ENCODE measurements around the gene GALNT9.
"Not testable (repeated sequence)": the region's sequence is repeated elsewhere in the genome, so short reads cannot be mapped to it uniquely, and the experiment has no call there.

GALNT9 gene

DNA sequence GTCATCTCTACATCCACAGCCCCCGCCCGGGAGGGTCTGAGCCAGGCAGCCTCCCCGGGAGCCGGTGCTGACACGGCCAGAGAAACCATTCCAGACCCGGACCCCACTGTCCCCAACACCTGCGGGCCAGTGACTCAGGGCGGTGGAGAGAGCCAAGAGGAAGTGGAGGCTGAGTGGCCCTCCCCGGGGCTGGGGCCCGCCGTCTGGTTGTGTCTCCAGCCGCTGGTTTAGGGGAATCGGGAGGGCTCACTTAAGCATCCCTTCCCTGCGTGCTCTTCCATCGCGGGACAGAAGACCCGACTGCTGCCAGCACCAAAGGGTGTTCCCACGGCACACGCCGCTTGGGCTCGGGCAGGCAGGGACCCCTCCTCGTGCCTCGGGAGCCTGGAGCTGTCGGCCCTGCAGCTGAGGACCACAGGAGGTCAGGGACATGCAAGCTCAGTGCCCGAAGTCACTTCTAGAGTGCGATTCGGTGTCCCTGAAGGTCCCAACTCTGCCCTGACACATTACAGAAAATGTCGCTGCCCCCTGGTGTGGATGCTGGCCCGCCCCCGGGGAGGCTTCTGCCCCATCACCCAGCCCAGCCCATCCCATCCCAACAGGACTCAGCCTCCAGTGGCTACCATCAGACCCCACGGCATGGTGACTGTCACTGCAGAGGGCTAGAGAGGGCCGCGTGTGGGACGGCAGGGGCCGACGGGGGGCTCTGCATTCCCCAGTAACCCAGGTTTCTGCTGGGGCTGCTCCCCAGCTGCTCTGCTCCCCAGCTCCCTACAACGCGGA, 50.8 kb downstream of the GALNT9 start:
- DNase-seq: no peak

DNA sequence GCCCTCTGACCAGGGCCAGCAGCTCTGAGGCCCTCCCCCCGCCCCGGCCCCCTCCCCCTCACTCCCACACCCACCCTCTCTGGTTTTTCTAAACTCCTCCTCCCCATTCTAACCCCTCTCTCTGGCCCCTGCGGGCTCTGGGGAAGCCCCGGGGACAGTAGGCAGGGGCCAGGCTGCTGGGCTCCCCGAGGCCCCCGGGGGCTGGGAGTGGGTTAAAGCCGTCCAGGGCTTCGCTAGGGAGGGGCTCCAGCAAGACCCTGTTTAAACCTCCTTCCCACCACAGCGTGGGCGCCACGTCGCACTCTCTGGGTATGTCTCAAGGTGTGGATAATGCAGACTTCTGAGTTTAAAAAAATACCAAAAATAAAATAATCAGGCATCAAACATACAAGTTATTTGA, 51.4 kb downstream of the GALNT9 start:
- no peak for DNase-seq

DNA sequence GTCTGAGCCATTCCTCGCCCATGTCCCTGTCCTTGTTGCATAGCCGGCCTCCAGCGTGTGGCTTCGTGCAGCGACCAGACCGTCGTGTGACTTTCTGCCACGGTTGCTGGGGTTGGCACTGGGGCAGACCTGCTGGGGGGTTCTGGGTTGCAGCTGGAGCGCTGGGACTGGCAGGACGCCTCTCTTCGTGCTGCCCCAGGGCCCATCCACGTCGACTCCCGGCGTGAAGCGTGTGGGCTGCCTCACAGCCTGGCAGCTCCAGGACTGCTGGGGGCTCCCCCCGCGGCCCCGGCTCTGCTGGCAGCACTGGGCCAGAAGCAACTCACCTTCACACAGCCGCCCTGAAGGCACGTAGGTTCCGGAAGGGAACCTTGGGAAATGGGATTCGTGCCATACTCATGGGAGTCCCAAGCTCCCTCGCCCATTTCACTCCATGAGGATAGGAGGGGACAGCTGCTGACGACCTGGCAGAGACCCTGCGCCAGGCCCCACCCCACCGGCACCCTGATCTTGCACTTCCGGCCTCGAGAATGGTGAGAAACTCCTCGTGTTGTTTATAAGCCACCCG, 51.9 kb downstream of the GALNT9 start:
- no peak for DNase-seq

DNA sequence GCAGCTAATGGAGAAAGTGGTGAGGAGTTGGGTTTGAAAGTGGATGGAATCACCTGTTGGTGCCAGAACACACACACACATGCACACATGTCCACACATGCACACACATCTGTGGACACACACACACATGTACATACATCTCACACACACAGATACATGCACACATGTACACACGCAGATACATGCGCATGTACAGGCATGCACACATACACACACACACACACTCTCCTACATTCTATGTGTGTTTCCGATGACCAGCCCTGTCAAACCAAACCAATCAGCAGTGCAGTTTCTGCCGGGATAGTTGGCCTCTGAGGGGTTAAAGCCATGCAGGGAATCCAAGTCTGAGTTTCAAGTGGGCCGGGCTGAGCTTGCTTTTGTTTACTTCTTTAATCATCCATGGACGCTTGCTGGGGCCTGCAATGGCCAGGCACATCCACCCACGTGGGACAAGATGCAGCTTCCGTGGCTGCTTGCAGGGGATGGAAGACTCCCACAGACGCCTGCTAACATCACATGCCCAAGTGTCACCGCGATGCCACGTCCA, 52.5 kb downstream of the GALNT9 start:
- DNase-seq: no peak

DNA sequence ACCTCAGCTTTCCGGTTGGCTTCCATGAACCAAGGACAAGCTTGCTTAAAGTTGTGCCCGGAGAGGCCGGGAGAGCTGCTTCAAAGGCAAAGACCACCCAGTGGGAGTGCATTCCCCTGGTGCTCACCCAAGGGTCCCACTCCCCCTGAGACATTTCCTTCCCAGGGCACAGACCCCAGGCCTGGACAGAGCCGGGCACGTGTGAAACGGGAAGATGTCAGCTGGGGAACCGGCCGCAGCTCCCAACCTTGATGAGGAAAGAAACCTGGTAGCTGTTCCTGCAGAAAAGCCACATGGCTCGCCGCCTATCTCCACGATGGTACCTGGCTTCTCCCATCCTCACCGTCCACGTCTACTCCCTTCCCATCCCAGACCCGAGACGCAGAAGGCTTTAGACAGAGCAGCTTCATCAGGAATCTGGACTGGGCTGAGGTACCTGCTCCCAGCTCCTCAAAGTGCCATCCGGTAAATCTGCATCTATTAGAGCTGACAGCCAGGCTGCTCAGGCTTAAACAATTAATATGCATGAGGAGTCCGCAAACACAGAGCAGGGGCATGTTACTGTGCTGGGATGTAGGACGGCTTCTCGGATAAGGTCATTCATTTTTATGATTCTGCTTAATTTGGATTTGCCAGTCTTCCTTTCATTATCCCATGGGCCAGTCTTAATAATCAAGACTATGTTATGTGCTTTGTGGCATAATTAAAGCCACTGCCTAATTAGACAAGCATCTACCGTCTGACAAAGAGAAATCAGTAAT, 53.1 kb downstream of the GALNT9 start:
- DNase-seq: no peak

DNA sequence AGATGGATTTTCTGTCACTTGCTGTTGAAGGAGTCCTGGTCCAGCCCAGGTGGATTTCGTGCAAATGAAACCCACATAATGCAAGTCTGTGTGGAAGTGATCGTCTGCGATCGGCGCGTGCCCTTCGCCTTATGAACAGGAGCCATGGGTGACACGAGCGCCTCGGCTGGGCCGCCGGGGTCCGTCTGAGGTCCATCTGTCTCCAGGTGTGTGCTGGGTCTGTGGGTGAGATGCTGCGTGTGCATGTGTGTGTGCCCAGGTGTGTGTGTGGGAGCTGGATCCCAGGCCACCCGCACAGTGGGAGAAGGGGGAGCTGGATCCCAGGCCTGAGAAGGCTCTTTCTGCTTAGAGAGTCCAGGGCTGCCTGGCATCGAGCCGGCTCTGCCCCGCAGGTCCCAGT, 53.8 kb downstream of the GALNT9 start:
- DNase-seq: no peak

DNA sequence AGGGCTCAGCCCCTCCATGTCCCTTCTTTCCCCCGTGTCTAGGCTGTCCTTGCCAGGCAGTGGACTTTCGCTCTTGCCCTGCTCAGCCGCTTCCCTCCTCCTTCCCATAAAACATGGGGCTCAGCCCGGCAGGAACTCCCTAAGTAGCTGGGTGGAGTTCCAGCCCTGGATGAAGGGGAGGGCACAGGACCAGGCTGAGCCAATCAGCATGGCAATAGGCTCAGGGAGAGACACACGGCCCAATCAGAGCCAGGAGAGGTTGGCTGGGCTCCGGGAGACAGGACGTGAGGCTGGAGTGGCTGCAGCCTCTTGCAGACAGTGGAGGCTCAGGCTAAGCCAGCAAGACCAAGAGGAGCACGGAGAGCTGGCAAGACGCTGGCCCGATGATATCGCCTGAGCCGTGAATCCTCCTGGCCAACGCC, 54.3 kb downstream of the GALNT9 start:
- DNase-seq: no peak

DNA sequence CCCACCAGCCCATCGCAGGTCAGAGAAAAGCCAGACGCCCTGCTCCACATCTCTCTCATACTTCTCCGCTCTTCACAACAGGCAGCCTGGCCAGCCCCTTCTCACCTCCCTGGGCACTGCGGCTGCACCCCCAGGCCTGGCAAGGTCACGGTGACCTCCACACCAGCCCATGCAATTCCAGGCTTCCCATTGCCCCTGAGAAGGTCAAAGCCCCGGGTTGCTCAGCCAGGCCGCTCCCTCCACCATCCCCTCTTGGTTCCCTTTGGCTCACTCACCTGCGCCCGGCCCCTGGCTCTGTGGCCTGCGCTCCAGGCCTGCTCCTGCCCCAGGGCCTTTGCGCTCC, 55.4 kb downstream of the GALNT9 start:
- no peak for DNase-seq

DNA sequence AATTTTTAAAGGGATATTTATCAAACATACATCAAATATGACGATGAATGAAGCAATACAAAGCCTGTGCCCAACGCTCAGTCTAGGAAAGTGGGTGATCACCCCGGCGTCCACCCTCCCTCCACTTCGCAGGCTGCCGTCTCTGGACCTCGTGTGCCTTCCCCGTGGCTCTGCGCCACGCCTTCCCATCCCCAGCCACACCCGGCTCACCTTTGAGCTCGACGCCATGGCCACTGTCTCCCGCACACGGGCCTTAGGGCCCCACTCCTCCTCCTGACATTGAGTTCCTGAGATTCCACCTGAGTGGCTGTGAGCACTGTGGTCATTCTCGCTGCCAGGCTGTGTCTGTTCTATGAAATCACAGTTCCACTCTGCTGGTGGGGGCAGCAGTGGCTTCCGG, 56.7 kb downstream of the GALNT9 start:
- DNase-seq: no peak

DNA sequence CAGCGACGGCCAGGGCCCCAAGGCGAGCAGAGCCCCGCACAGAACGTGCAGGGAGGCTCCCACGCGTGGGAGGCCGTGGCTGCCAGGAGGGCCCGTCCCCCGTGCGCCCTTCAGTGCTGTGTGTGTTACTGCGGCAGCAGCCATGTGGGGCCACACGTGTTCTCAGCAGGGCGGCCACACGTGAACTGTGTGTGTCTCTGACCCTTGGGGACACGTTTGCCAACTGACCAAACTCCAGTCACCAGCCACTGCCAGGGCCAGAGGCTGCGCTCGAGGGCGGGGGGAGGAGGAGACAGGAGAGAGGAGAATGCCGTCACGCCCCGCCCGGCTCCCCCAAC, 57.7 kb downstream of the GALNT9 start:
- DNase-seq: no peak

DNA sequence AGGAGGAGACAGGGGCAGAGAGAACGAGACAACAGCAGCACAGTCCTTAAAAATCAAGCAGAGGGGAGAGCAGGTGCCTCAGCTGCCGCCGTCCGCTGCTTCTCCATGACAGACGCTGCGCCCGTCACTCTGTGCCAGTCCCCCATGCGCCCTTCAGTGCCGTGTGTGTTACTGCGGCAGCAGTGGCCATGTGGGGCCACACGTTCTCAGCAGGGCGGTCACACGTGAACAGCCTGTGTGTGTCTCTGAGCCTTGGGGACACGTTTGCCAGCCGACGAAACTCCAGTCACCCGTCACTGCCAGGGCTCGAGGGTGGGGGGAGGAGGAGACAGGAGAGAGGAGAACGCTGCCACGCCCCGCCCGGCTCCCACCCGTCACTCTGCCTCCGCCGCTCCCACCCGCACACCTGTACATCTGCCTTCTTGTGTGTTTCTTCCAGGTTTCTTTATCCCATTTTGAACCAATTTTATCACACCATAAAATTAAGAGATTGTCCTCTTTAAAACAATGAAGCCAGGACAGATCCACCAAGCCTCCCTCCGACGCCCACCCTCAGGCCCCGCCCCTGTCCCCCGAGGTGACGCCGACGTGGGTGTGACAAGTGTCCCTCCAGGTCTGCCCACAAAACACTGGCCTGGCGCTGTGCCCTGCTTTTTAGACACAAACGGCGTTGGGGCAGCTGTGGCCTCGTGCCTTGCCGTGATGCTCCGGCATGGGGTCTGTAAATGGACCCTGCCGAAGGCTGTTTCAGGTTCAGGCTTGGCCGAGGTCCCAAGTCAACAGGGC, 58.2 kb downstream of the GALNT9 start:
- no peak for DNase-seq

DNA sequence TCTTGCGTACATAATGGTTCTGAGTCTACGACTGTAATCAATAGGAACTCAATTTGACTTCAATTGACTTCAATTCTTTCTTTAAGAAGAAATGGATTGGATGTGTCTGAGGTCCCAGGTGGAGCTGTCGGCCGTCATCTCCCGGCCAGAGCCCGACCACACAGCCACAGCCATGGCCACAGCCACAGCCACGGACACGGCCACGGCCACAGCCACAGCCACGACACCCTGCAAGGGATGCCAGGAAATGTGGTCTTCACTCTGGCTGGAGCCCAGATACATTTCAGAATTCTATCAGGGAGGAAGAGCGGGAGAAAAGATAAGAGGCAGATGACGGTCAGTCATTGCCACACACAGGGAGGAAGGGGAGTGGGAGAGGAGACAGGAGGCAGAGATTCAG, 58.9 kb downstream of the GALNT9 start:
- no peak for DNase-seq

DNA sequence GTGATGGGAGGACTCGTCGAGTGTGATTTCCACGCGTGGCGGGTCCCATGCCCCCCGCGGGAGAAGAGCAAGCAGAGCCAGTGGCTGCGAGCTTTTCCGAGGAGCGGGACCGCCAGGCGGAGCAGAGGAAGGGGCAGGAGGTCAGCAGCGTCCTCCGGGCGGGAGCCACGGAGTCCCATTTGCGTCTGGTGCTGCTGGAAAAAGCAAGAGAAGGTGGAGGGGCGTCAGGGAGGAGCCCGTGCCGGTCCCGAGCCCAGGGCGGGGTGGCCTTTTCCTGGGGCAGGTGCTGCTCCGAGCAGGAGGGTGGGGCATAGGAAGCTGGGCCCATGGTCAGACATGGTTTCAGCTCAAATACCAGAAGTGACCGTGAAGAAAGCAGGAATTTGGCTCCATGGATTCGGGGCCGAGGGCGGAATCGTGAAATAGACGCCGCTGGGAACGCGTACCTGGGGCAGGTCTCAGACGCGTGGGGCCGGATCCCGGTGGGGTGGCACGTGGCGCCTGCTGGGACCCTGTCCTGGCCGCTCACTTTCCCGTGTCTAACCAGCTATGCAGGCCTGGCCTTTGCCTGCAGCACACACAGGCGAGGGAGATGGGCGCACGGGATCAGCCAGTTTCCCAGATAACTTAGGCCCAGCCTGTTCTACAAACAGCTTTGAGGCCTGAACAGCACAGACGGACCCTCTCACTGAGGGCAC, 60.0 kb downstream of the GALNT9 start:
- no peak for DNase-seq

DNA sequence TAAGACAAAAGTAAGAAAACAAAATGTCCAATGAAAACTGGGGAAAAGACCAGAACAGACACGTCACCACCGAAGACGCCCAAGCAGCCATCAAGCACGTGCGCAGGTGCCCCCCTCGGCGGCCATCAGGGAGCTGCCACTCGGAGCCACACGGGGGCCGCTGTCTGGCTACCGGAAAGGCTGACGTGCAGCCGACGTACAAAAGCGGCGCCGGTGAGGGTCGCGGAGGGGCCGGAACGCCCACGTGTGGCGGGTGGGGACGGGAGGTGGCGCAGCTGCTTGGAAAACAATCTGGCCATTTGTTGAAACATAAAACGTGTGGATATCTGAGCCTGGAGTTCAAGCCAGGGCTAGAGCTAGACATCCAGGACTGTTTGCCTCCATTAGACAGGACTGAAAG, 60.7 kb downstream of the GALNT9 start:
- DNase-seq: no peak

DNA sequence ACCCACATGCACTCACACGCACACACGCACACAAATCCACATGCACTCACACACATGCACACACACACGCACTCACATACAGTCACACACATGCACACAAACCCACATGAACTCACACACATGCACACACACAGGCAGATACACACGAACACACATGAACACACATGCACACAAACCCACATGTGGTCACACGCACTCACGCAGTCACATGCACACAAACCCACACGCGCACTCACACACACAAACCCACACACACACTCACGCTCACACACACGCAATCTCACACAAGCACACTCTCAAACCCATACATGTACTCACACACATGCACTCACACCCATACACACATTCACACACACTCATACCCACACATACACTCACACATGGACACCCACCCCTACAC, 61.5 kb downstream of the GALNT9 start:
- DNase-seq: no peak

DNA sequence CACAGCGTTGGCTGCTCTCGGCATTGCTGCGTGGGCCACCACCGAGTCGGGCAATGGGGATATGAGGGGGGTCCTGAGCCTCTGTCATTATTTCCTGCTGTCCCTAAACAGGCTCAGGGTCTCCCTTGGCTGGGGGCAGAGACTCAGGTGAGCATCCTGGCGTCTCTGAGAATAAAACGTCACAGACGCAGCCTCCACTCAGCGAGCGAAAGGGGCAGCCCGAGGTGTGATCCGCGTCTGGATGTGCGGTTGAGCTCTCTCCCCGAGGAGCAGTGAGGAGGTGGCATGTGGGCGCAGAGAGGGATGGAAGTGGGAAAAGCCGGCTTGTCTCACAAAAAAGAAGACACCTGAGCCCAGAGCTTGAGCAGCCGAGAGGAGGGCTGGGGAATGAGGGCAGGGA, 62.6 kb downstream of the GALNT9 start:
- no peak for DNase-seq

DNA sequence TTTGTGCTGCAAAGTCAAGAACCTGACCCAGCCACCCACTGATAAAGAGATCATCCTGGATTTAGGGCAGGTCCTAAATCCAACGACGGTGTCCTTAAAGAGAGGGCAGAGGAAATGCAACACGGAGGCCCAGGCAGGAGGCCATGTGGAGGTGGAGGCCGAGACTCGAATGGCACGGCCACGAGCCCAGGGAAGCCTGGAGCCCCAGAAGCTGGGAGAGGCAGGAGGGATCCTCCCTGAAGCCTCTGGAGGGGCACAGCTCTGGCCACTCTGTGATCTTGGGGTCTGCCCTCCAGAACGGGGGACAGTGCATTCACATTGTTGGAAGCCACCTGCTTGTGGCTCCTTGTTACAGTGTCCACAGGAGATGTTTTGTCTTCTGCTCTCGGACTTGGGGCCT, 63.0 kb downstream of the GALNT9 start:
- DNase-seq: no peak

DNA sequence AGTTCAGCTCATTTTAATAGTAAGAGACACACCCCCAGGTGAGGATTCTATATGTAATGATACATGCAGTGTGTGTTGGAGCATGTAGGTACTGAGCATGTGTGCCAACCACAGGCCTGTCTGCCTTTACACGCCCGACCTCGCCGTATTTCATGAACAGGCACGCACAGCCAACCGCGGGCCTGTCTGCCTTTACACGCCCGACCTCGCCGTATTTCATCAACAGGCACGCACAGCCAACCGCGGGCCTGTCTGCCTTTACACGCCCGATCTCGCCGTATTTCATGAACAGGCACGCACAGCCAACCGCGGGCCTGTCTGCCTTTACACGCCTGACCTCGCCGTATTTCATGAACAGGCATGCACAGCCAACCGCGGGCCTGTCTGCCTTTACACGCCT, 63.6 kb downstream of the GALNT9 start:
- not testable (repeated sequence) for DNase-seq

DNA sequence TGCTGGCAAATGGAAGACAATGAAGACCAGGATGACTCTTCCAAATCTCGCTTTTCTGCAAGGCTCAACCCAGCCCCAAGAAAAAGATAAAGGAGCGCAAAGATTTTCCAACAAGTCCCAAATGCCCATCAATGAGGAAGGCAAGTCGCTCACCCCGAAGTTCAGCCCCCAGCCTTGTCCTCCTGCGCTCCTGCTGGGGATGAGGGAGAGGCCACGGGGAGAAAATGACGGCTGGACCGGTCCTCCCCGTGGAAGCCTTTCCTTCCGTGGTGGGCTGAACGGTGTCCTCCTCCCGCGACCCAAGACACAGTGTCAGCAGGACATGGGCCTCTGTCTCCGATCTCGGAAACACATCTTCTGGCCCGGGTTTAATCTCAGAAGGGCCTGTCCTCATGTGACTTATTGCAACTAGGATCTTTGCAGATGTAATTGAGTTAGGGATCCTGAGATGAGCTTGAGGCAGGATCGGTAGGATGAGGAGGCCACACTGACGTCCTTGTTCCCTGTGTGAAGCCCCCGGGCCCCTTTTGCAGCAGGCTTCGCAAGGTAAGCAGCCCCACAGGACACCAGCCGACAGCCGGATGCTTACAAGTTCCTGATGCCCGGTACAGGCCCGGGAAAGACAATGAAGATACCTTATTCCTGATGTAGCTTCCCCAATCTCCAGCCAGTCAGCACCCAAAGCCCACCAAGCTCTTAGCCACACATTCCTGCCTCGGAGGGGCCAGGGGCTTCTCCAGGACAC, 64.2 kb downstream of the GALNT9 start:
- DNase-seq: no peak

DNA sequence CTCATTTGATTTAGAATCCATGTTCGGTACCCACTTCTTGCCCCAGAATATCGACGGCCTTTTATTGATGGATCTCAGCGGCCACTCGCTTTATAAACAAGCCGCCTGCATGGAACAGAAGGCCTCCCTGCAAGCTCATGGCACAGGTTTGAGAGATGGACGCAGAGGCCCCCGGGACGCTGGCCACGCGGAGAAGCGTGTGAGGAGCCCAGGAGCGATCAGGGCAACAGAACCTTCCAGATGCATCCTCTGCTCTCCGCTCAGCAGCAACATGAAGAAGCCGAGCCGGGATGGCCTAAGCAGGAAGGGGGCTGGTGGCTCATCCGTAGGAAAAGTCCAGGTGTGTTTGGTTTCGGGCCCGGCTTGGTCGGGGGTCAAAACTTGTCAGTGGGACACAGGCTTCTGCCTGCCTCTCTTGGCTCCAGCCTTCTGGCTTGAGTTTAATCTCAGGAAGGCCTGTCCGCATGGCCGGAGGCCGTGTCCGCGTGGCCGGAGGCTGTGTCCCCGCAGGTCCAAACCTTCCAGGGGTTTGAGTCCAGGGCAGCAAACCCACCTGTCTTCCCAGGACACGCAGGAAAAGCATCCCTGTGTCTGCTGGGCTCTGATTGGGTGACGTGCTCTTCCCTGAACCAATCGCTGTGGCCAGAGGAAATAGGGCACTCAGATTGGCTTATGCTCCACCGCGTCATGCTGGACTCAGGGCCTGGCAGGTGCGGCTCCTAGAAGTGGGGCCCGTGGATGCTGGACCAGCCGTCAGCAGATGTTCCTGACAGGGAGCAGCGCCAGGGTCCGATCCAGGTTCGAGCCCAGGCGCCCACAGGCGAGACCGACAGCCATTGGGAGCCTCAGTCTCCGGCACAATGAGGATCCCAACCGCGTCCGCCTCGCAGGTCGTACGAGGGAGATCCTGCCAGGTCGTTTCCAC, 65.0 kb downstream of the GALNT9 start:
- no peak for DNase-seq

All from activated T-cell treated with anti-CD3 and anti-CD28 coated beads for 4 hours (primary cell).